Keratinocyte (primary cell): ENCODE results near the gene MDFIC2. TPM values are rescaled to one million over a fixed set of nuclear protein-coding genes. Genes with fewer than 3 reads are reported as not detected.

Experiments used
- DNase-seq: peaks from one replicate; pipeline ENCODE4 v3.0.0-alpha.2; 2011; ENCODE audit warnings: low read depth, missing footprints, low spot score
- FAIRE-seq: peaks from 2 replicates; lab custom pipeline; 2011; peaks lifted over from hg19 to GRCh38; lab: Jason Lieb, UNC
- H2AFZ ChIP-seq: 2 replicates; pipeline ENCODE4 v1.6.0; 2012; ENCODE audit warnings: low read length, control low read depth, inconsistent platforms; ENCODE audit not compliant: control insufficient read depth
- H3K27ac ChIP-seq: 2 replicates; pipeline ENCODE4 v1.5.1; 2011; ENCODE audit warnings: low read length; ENCODE audit not compliant: control insufficient read depth, insufficient read depth
- H3K27me3 ChIP-seq: 3 replicates; pipeline ENCODE4 v1.6.0; 2011; ENCODE audit warnings: low read length; ENCODE audit not compliant: control insufficient read depth, insufficient read depth; ENCODE audit errors: extremely low read depth
- H3K36me3 ChIP-seq, 2 experiments: 2 replicates in 1 of 2; 3 replicates in 1 of 2; pipeline ENCODE4 v1.5.1; 2011; ENCODE audit warnings: low read length in 2 of 2, mild to moderate bottlenecking in 1 of 2; ENCODE audit not compliant: control insufficient read depth in 2 of 2, insufficient read depth in 2 of 2; ENCODE audit errors: extremely low read depth in 1 of 2
- H3K4me1 ChIP-seq: 3 replicates; pipeline ENCODE4 v1.5.1; 2011; ENCODE audit warnings: low read length; ENCODE audit not compliant: control insufficient read depth, insufficient read depth; ENCODE audit errors: extremely low read depth
- H3K4me2 ChIP-seq: 3 replicates; pipeline ENCODE4 v1.6.0; 2011; ENCODE audit warnings: low read depth, low read length; ENCODE audit not compliant: control insufficient read depth, insufficient read depth; ENCODE audit errors: extremely low read depth
- H3K4me3 ChIP-seq, 3 experiments: fragments of 200-600 bp in 1 of 3; sonication (generic) in 1 of 3; 2 replicates in 2 of 3; 3 replicates in 1 of 3; pipeline ENCODE4 v1.5.1; 2011 to 2016; ENCODE audit warnings: low read length in 3 of 3, mild to moderate bottlenecking in 3 of 3, control low read depth in 2 of 3, inconsistent platforms in 1 of 3, low read depth in 1 of 3, mixed read lengths in 1 of 3, mixed run types in 1 of 3, moderate library complexity in 1 of 3; ENCODE audit not compliant: control insufficient read depth in 2 of 3, insufficient read depth in 2 of 3; ENCODE audit errors: extremely low read depth in 1 of 3
- H3K79me2 ChIP-seq: 2 replicates; pipeline ENCODE4 v1.6.0; 2012; ENCODE audit warnings: low read length; ENCODE audit not compliant: control insufficient read depth, insufficient read depth
- H3K9ac ChIP-seq: 3 replicates; pipeline ENCODE4 v1.6.0; 2011; ENCODE audit warnings: low read length; ENCODE audit not compliant: control insufficient read depth, insufficient read depth; ENCODE audit errors: extremely low read depth
- H3K9me1 ChIP-seq: 3 replicates; pipeline ENCODE4 v1.6.0; 2011; ENCODE audit warnings: low read length; ENCODE audit not compliant: control insufficient read depth, insufficient read depth; ENCODE audit errors: extremely low read depth
- H3K9me3 ChIP-seq: 2 replicates; pipeline ENCODE4 v1.5.1; 2012; ENCODE audit warnings: low read depth, low read length; ENCODE audit not compliant: control insufficient read depth
- H4K20me1 ChIP-seq: 3 replicates; pipeline ENCODE4 v1.6.0; 2011; ENCODE audit warnings: low read length; ENCODE audit not compliant: control insufficient read depth, insufficient read depth; ENCODE audit errors: extremely low read depth
- EZH2 ChIP-seq: IDR thresholded peaks from one replicate; pipeline ENCODE4 v1.6.1; 2012; ENCODE audit warnings: inconsistent platforms, mild to moderate bottlenecking, low read length, moderate library complexity
- dilution Hi-C: fragments of 300-500 bp; cut with MboI; formaldehyde crosslinking; loops from one replicate; pipeline ENCODE4 v1.7.0; 2020; ENCODE audit warnings: low sequenced_read_pairs; ENCODE audit not compliant: extremely low pct_ligation_motif_present
- polyA plus RNA-seq, 5 experiments: library from polyadenylated mRNA; depleted of rRNA in 3 of 5; stranded (reverse) in 3 of 5; stranded (forward) in 1 of 5; unstranded in 1 of 5; fragments of >200 nt; gene quantifications; 1 replicate in 1 of 5; 2 replicates in 3 of 5; 3 replicates in 1 of 5; pipeline versions ENCODE4 v1.2.1 to v1.2.3, GENCODE V29; 2011 to 2012; ENCODE audit warnings: missing spikeins in 2 of 5, low read depth in 1 of 5, low replicate concordance in 1 of 5
- TF ChIP-seq, protein P1 (sequence below), 3 experiments: IDR thresholded peaks in 1 of 3; conservative IDR thresholded peaks in 1 of 3; optimal IDR thresholded peaks in 1 of 3; 2 replicates in 2 of 3; 3 replicates in 1 of 3; pipeline versions ENCODE3 to v1.5.1; 2011; ENCODE audit warnings: low read length in 3 of 3, mild to moderate bottlenecking in 3 of 3, moderate library complexity in 2 of 3, control low read depth in 1 of 3, inconsistent platforms in 1 of 3; ENCODE audit not compliant: insufficient read depth in 2 of 3; ENCODE audit errors: extremely low read depth in 1 of 3

Gene MDFIC2
- polyA plus RNA-seq, 1 donor (not counting 4 experiments of a cell fraction or from before 2014, with no cell fraction given), result not detected

DNA sequence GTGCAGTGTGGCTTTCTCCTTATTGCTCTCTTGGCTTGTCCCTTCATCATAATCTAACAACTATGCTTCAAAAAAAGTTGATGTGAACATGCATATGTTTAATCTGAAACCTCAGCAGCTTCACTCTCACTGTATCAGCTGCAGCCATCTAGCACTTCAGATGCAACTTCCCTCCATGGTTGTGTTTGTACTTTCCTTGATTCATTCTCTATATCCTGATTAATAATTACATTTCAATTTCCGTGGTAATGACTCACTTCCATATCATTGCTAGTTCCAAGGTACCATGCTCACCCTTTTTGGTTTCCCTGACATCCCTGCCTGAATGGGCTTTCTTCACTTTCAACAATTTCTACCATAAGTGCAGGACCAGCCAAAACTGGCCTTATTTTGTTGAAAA is 51.2 kb downstream of the MDFIC2 start:
- Histone ChIP-seq H3K9me3 (no peaks in the 10 kb centered on the region), H2AFZ (no peak overlapping the region), H4K20me1 (no peaks in the 10 kb centered on the region), H3K4me2 (no peak overlapping the region), H3K9ac (no peak overlapping the region), H3K79me2 (no peaks in the 10 kb centered on the region), H3K9me1 (no peaks in the 10 kb centered on the region), H3K4me3 (no peak overlapping the region), H3K4me1 (no peaks in the 10 kb centered on the region), H3K27me3 (no peaks in the 10 kb centered on the region), H3K27ac (no peak overlapping the region), H3K36me3 (no peaks in the 10 kb centered on the region)
- TF ChIP-seq EZH2, result no peak
- TF ChIP-seq, protein P1, sequence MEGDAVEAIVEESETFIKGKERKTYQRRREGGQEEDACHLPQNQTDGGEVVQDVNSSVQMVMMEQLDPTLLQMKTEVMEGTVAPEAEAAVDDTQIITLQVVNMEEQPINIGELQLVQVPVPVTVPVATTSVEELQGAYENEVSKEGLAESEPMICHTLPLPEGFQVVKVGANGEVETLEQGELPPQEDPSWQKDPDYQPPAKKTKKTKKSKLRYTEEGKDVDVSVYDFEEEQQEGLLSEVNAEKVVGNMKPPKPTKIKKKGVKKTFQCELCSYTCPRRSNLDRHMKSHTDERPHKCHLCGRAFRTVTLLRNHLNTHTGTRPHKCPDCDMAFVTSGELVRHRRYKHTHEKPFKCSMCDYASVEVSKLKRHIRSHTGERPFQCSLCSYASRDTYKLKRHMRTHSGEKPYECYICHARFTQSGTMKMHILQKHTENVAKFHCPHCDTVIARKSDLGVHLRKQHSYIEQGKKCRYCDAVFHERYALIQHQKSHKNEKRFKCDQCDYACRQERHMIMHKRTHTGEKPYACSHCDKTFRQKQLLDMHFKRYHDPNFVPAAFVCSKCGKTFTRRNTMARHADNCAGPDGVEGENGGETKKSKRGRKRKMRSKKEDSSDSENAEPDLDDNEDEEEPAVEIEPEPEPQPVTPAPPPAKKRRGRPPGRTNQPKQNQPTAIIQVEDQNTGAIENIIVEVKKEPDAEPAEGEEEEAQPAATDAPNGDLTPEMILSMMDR (optimal IDR thresholded peaks at IDR 0.05 in 1 of 3, IDR thresholded peaks at IDR 0.05 in 1 of 3, conservative IDR thresholded peaks at IDR 0.05 in 1 of 3; ENCODE audit: extremely low read depth in 1 of 3, insufficient read depth in 2 of 3, low read length in 3 of 3), result no peak
- FAIRE-seq, result no peak
- dilution Hi-C loops, result no loop called here
- DNase-seq, result no peak

DNA sequence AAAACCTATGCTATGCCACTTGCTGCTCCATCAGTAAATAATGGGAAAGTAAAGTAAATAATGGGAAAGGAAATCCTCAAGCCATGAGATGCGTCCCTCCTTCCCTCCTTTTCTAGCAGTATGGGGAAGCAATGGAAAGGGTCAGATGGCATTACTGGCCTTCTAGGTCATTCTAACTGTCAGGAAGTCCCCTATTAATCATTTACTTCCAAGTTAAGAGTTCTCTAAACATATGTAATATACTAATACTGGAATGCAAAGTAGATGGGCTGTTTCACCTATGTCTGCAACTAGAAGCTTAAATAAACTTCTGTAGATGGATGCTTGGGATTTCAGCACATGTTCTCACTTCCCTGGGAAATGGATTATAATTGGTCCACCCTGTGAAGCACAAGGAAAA is 55.9 kb downstream of the MDFIC2 start:
- no peak overlapping the region for H3K4me3 ChIP-seq
- no peaks in the 10 kb centered on the region for H3K27me3 ChIP-seq
- no peaks in the 10 kb centered on the region for H3K9me1 ChIP-seq
- FAIRE-seq (no peak), DNase-seq (no peak)
- H3K9ac ChIP-seq, result no peak overlapping the region
- no peak for TF ChIP-seq EZH2
- TF ChIP-seq, protein P1 (optimal IDR thresholded peaks at IDR 0.05 in 1 of 3, IDR thresholded peaks at IDR 0.05 in 1 of 3, conservative IDR thresholded peaks at IDR 0.05 in 1 of 3; ENCODE audit: extremely low read depth in 1 of 3, insufficient read depth in 2 of 3, low read length in 3 of 3), result no peak
- no peak overlapping the region for H3K27ac ChIP-seq
- no peak overlapping the region for H3K4me2 ChIP-seq
- dilution Hi-C loops, result no loop called here
- H3K4me1 ChIP-seq, result no peaks in the 10 kb centered on the region
- no peaks in the 10 kb centered on the region for H3K36me3 ChIP-seq
- H4K20me1 ChIP-seq, result no peaks in the 10 kb centered on the region
- no peaks in the 10 kb centered on the region for H3K9me3 ChIP-seq
- H2AFZ ChIP-seq, result no peak overlapping the region
- H3K79me2 ChIP-seq, result no peaks in the 10 kb centered on the region
